GM18868 (cell line): ENCODE measurements around the gene SHD.
A peak's percentile ranks its signal among the peaks of the same experiment; 100 is the strongest.
"Not testable (repeated sequence)": the region's sequence is repeated elsewhere in the genome, so short reads cannot be mapped to it uniquely, and the experiment has no call there.

ENCODE experiments used
- ATAC-seq: cut with Tn5 transposase; IDR thresholded peaks from one replicate; pipeline ENCODE4 v1.9.1; 2021; ENCODE audit warnings: mild to moderate bottlenecking, moderate library complexity; ENCODE audit not compliant: unreplicated experiment

SHD gene

GRCh38 chr19:4326215-4326836 is 47.3 kb downstream of the SHD start:
- no peak for ATAC-seq

GRCh38 chr19:4326837-4327251 is 47.8 kb downstream of the SHD start:
- no peak for ATAC-seq

- ATAC-seq = no peak
Measured at GRCh38 chr19:4327252-4327876, 48.3 kb downstream of the SHD start.

GRCh38 chr19:4327877-4328242 is 48.8 kb downstream of the SHD start:
- ATAC-seq = no peak

GRCh38 chr19:4328243-4328990 is 49.4 kb downstream of the SHD start:
- peak; percentile 88 for ATAC-seq

- ATAC-seq = not testable (repeated sequence)
Measured at GRCh38 chr19:4328991-4329681, 50.1 kb downstream of the SHD start.

- ATAC-seq = no peak
Measured at GRCh38 chr19:4329858-4330257, 50.8 kb downstream of the SHD start.

- no peak for ATAC-seq
Measured at GRCh38 chr19:4334929-4335570, 56.0 kb downstream of the SHD start.

- no peak for ATAC-seq
Measured at GRCh38 chr19:4337906-4338440, 58.9 kb downstream of the SHD start.

GRCh38 chr19:4338441-4339355 is 59.6 kb downstream of the SHD start, which contains the start of gene STAP2:
STAP2 (minus strand) TSS chr19:4338827; CDS start chr19:4338753, 74 bp downstream.
- no peak for ATAC-seq
